ENCODE results near the gene COL5A1. TPM values are rescaled to one million over a fixed set of nuclear protein-coding genes. Genes with fewer than 3 reads are reported as not detected.
"Not testable (repeated sequence)": the region's sequence is repeated elsewhere in the genome, so short reads cannot be mapped to it uniquely, and the experiment has no call there.

COL5A1 gene
- total RNA-seq, 2 donors from 2014 or later, result 127 to 129 TPM

DNA sequence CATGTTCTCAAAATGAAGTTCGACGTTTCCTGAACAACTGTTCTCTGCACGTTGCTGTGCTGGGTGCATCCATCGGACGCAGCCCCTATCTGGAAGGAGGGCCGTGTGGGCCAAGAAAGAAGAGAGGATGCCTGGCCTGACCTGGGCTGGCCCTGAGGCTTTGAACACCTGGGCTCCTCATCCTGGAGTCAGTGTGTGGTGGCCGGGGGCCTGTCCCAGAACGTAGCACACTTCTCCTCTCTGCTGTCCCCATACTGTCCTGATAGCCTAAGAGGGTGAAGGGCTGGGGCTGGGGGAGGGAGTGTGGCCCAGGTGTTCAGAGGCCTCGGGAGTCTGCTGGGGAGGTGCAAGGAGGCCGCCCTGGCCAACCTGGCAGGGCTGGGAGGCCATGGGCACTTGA lies 21.5 kb downstream of the COL5A1 start:
- peak overlapping the region; percentile 83 to 88 for H3K27ac ChIP-seq
- H3K36me3 ChIP-seq, result no peaks in the 10 kb centered on the region
- TF ChIP-seq, protein P1, sequence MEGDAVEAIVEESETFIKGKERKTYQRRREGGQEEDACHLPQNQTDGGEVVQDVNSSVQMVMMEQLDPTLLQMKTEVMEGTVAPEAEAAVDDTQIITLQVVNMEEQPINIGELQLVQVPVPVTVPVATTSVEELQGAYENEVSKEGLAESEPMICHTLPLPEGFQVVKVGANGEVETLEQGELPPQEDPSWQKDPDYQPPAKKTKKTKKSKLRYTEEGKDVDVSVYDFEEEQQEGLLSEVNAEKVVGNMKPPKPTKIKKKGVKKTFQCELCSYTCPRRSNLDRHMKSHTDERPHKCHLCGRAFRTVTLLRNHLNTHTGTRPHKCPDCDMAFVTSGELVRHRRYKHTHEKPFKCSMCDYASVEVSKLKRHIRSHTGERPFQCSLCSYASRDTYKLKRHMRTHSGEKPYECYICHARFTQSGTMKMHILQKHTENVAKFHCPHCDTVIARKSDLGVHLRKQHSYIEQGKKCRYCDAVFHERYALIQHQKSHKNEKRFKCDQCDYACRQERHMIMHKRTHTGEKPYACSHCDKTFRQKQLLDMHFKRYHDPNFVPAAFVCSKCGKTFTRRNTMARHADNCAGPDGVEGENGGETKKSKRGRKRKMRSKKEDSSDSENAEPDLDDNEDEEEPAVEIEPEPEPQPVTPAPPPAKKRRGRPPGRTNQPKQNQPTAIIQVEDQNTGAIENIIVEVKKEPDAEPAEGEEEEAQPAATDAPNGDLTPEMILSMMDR (IDR thresholded peaks at IDR 0.05), result no peak
- H3K4me3 ChIP-seq, result no peak overlapping the region
- DNase-seq (ENCODE audit: low spot score) (no peak), ATAC-seq (ENCODE audit: insufficient number of reproducible peaks, low FRiP score, low read depth) (no peak)
- no peaks in the 10 kb centered on the region for H3K9me3 ChIP-seq
- H3K4me1 ChIP-seq (ENCODE audit: control insufficient read depth in 1 of 2, low read depth in 2 of 2), result peaks cover 44 to 76% of the 10 kb centered on the region in 2 donors
- no peaks in the 10 kb centered on the region for H3K27me3 ChIP-seq (replicated peaks; ENCODE audit: insufficient read depth)

DNA sequence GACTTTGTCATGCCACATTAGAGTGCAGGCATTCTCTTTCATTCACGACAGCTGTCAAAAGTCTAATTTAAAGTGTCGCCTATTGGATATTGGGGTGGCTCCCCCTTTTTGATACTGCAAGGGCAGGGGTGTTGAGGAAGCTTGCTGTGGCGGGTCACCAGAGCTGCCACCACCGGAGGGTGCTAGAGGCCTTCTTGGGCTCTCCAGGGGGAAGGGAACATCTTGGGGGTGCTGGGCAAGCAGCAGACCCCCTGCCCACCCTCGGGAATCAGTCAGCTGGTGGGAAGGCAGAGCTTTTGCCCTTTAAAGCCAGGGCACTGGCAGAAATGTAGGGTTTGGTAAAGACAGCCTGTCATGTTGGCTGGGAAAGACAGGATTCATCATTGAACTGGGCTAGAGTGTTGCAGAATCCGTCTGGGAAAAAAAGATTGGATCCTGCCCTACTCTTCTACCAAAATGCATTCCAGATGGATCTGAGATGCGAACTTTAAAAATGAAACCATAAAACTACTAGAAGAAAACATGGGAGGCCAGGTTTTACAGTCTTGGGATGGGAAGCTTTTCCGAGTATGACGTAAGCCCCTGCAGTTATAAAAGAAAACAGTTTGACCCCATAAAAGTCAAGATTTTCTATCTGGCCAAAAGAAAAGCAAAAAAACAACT lies 22.3 kb downstream of the COL5A1 start:
- Histone ChIP-seq H3K36me3 (no peaks in the 10 kb centered on the region), H3K9me3 (no peaks in the 10 kb centered on the region), H3K27ac (peak overlapping the region; percentile 83 to 88), H3K4me3 (no peak overlapping the region), H3K4me1 (ENCODE audit: control insufficient read depth in 1 of 2, low read depth in 2 of 2) (peaks cover 37 to 68% of the 10 kb centered on the region in 2 donors), H3K27me3 (replicated peaks; ENCODE audit: insufficient read depth) (no peaks in the 10 kb centered on the region)
- no peak for ATAC-seq (ENCODE audit: insufficient number of reproducible peaks, low FRiP score, low read depth)
- DNase-seq (ENCODE audit: low spot score), result no peak
- TF ChIP-seq, protein P1 (IDR thresholded peaks at IDR 0.05), result no peak

DNA sequence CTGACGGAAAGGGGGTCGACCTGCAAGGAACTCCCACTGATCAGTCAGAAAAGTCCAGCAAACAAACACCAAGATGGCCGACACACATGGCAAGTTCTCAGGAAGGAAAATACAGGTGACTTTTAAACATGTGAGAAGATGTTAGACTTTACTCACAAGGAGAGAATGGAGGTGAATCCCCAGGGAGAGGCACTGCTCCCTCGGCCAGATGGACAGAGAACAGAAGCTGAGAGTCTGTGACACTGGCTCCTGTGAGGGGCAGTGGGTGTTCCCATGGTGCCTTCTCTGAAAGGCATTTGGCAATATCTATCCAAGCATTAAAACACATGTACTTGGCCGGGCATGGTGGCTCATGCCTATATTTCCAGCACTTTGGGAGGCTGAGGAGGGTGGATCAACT lies 22.8 kb downstream of the COL5A1 start:
- no peaks in the 10 kb centered on the region for H3K9me3 ChIP-seq
- H3K27ac ChIP-seq, result peak overlapping the region; percentile 83 to 88
- no peaks in the 10 kb centered on the region for H3K27me3 ChIP-seq (replicated peaks; ENCODE audit: insufficient read depth)
- DNase-seq (ENCODE audit: low spot score), result no peak
- no peak overlapping the region for H3K4me3 ChIP-seq
- H3K4me1 ChIP-seq (ENCODE audit: control insufficient read depth in 1 of 2, low read depth in 2 of 2), result peaks cover 32 to 65% of the 10 kb centered on the region in 2 donors
- TF ChIP-seq, protein P1 (IDR thresholded peaks at IDR 0.05), result no peak
- ATAC-seq (ENCODE audit: insufficient number of reproducible peaks, low FRiP score, low read depth), result no peak
- no peaks in the 10 kb centered on the region for H3K36me3 ChIP-seq

DNA sequence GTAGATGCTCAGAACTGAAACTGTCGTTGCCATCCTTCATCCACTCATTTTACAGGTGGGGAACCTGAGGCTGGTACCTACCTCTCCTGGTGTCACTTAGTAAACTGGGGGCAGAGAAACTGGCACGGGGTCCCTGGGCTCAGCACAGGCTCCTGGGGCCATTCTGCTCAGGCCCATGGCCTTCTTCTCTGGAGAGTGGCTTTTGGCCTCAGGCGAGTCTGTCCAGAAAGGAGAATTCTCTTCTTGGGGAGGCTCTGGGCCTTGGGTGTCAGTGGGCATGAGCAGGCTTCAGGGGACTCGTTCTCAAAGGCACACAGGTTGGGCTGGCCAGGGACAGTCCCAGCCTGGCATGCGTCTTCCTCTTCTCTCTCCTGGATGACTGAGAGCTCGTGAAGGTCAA lies 24.6 kb downstream of the COL5A1 start:
- no peak overlapping the region for H3K4me3 ChIP-seq
- no peaks in the 10 kb centered on the region for H3K27me3 ChIP-seq (replicated peaks; ENCODE audit: insufficient read depth)
- peaks cover 28 to 65% of the 10 kb centered on the region in 2 donors for H3K4me1 ChIP-seq (ENCODE audit: control insufficient read depth in 1 of 2, low read depth in 2 of 2)
- H3K36me3 ChIP-seq, result no peaks in the 10 kb centered on the region
- no peak overlapping the region for H3K27ac ChIP-seq
- ATAC-seq (ENCODE audit: insufficient number of reproducible peaks, low FRiP score, low read depth), result no peak
- TF ChIP-seq, protein P1 (IDR thresholded peaks at IDR 0.05), result no peak
- H3K9me3 ChIP-seq, result no peaks in the 10 kb centered on the region
- no peak for DNase-seq (ENCODE audit: low spot score)

DNA sequence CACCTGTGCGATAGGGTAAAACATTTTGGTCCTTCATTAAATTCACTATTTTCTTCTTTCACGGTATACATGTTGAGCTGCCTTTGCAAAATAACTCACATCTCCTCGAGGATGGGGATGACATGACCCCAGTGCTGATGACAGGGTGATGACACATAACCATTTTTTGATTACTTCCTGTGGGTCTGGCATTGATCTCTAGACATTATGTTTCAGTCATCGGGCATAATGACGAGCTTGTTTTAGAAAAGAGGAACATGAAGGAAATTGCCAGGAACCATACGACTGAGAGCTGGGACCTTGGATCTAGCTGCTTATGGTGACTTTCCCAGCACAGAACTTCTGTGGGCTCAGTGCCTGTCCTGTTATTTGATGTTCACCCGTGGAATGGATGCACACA lies 25.2 kb downstream of the COL5A1 start:
- TF ChIP-seq, protein P1 (IDR thresholded peaks at IDR 0.05), result no peak
- DNase-seq (ENCODE audit: low spot score) (no peak), ATAC-seq (ENCODE audit: insufficient number of reproducible peaks, low FRiP score, low read depth) (no peak)
- Histone ChIP-seq H3K4me3 (no peak overlapping the region), H3K36me3 (no peaks in the 10 kb centered on the region), H3K9me3 (no peaks in the 10 kb centered on the region), H3K27me3 (replicated peaks; ENCODE audit: insufficient read depth) (no peaks in the 10 kb centered on the region), H3K4me1 (ENCODE audit: control insufficient read depth in 1 of 2, low read depth in 2 of 2) (peaks cover 31 to 65% of the 10 kb centered on the region in 2 donors), H3K27ac (no peak overlapping the region)

DNA sequence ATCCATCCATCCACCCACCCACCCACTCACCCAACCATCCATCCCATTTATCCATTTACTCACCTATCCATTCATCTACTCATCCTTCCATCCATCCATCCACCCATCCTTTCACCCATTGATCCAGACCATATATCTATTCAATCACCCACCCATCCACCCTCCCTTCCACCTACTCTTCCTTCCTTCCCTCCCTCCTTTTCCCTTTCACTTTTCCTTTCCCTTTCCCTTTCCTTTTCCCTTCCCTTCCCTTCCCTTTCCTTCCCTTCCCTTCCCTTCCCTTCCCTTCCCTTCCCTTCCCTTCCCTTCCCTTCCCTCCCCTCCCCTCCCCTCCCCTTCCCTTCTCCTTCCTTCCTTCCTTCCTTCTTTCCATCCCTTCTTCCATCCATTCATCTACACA lies 27.4 kb downstream of the COL5A1 start:
- H3K27ac ChIP-seq; ATAC-seq (ENCODE audit: insufficient number of reproducible peaks, low FRiP score, low read depth); H3K27me3 ChIP-seq (replicated peaks; ENCODE audit: insufficient read depth); H3K36me3 ChIP-seq; H3K9me3 ChIP-seq; H3K4me3 ChIP-seq; DNase-seq (ENCODE audit: low spot score): not testable (repeated sequence)
- H3K4me1 ChIP-seq (ENCODE audit: control insufficient read depth in 1 of 2, low read depth in 2 of 2), result peaks cover 14 to 48% of the 10 kb centered on the region in 2 donors
